T-helper 17 cell (primary cell): Measurements from ENCODE around the gene LPP. TPM values are rescaled to one million over a fixed set of nuclear protein-coding genes. Genes with fewer than 3 reads are reported as not detected.
A peak's percentile ranks its signal among the peaks of the same experiment; 100 is the strongest.

Source experiments
- ATAC-seq: fragments of 150-1000 bp; cut with Tn5 transposase; 2 replicates; pipeline ENCODE4 v1.10.0; 2021; ENCODE audit warnings: mild to moderate bottlenecking, moderate library complexity
- DNase-seq, 3 donors: peaks; one replicate each; pipeline versions ENCODE4 v3.0.0 to v3.0.0-alpha.2; 2020 to 2021
- H3K9me3 ChIP-seq: one replicate; pipeline ENCODE4 v1.7.0; 2013; ENCODE audit warnings: low read length, mild to moderate bottlenecking; ENCODE audit not compliant: control insufficient read depth, poor library complexity, severe bottlenecking
- H3K27ac Mint-ChIP-seq: one replicate; pipeline ENCODE4 v1.8.0; 2022; ENCODE audit warnings: mild to moderate bottlenecking, moderate library complexity, mixed read lengths
- H3K27me3 Mint-ChIP-seq: one replicate; pipeline ENCODE4 v1.8.0; 2022; ENCODE audit warnings: mixed read lengths
- H3K36me3 Mint-ChIP-seq: one replicate; pipeline ENCODE4 v1.8.0; 2022; ENCODE audit warnings: low read depth, mixed read lengths
- H3K4me1 Mint-ChIP-seq: one replicate; pipeline ENCODE4 v1.8.0; 2022; ENCODE audit warnings: mild to moderate bottlenecking, mixed read lengths
- H3K4me3 Mint-ChIP-seq: one replicate; pipeline ENCODE4 v1.8.0; 2022; ENCODE audit warnings: mild to moderate bottlenecking, moderate library complexity, mixed read lengths
- total RNA-seq, 4 donors: library from RNA in 2 of 4; stranded (reverse) in 2 of 4; gene quantifications; one replicate each; pipeline ENCODE4 v1.2.3 and lab custom pipeline; 2022 to 2026

The LPP gene
- total RNA-seq, 2 donors from 2014 or later: 81.0 to 94.2 TPM

- no peak for DNase-seq
- Mint-ChIP-seq H3K36me3 (no peaks in the 10 kb centered on the region), H3K27ac (no peak overlapping the region), H3K27me3 (no peaks in the 10 kb centered on the region), H3K4me1 (peaks cover 28% of the 10 kb centered on the region), H3K4me3 (no peak overlapping the region)
- ATAC-seq: no peak
- no peaks in the 10 kb centered on the region for H3K9me3 ChIP-seq
Observed at GRCh38 chr3:188720215-188720614, 566.3 kb downstream of the LPP start.

DNA sequence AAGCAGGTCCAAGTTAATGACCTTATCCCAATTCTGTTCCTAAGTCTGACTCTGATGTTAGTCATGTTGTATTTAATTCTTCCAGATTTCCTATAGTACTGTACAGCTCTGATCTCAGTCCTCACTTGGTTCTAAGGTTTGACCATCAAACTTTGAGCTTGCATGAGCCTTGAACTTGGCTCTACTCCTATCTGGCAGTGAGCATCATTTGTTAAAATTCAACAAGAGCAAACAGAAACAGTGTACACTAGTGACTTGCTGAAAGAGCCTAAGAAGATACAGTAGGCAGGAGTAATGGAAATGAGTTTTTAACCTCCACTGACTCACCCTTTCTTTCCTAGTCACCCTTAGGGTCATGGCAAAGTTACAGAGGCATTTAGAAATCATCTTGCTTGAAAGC, 566.7 kb downstream of the LPP start:
- Mint-ChIP-seq H3K36me3 (peaks cover 1% of the 10 kb centered on the region), H3K4me3 (no peak overlapping the region), H3K27me3 (no peaks in the 10 kb centered on the region), H3K27ac (no peak overlapping the region), H3K4me1 (peaks cover 29% of the 10 kb centered on the region)
- ATAC-seq (no peak), DNase-seq (no peak)
- H3K9me3 ChIP-seq: no peaks in the 10 kb centered on the region

DNA sequence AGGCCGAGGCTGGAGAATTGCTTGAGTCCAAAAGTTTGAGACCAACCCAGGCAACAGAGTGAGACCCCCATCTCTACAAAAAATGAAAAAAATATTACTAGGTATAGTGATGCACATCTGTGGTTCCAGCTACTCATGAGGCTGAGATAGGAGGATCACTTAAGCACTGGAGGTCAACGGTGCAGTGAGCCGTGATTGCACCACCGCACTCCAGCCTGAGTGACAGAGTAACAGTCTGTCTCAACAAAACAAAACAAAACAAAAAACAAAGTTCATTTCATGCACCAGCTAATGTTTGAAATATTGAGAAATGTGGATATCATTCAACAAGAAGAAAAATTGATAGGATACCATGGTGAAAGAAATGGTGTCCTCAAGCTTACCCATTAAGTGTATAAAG, 567.4 kb downstream of the LPP start:
- Mint-ChIP-seq H3K4me3 (no peak overlapping the region), H3K27ac (no peak overlapping the region), H3K4me1 (peaks cover 27% of the 10 kb centered on the region), H3K36me3 (peaks cover 2% of the 10 kb centered on the region), H3K27me3 (no peaks in the 10 kb centered on the region)
- ATAC-seq (no peak), DNase-seq (no peak)
- H3K9me3 ChIP-seq: no peaks in the 10 kb centered on the region

- Mint-ChIP-seq H3K27ac (peak overlapping the region; percentile 41), H3K36me3 (peaks cover 2% of the 10 kb centered on the region), H3K27me3 (no peaks in the 10 kb centered on the region), H3K4me3 (no peak overlapping the region), H3K4me1 (peaks cover 28% of the 10 kb centered on the region)
- H3K9me3 ChIP-seq: no peaks in the 10 kb centered on the region
- ATAC-seq (no peak), DNase-seq (no peak)
Observed at GRCh38 chr3:188721990-188722389, 568.0 kb downstream of the LPP start.

GRCh38 chr3:188722963-188723362, 569.0 kb downstream of the LPP start:
- no peaks in the 10 kb centered on the region for H3K9me3 ChIP-seq

GRCh38 chr3:188727052-188727451, 573.1 kb downstream of the LPP start:
- no peaks in the 10 kb centered on the region for H3K27me3 Mint-ChIP-seq
- peak overlapping the region; percentile 59 for H3K27ac Mint-ChIP-seq
- DNase-seq: no peak
- peaks cover 39% of the 10 kb centered on the region for H3K4me1 Mint-ChIP-seq
- H3K9me3 ChIP-seq: no peaks in the 10 kb centered on the region
- no peak overlapping the region for H3K4me3 Mint-ChIP-seq
- no peak for ATAC-seq
- H3K36me3 Mint-ChIP-seq: peaks cover 5% of the 10 kb centered on the region

More at GRCh38 chr3:188722963-188723362, 569.0 kb downstream of the LPP start:
- Mint-ChIP-seq H3K36me3 (peaks cover 2% of the 10 kb centered on the region), H3K4me1 (peaks cover 28% of the 10 kb centered on the region), H3K4me3 (peak overlapping the region; percentile 5), H3K27ac (peak overlapping the region; percentile 41), H3K27me3 (no peaks in the 10 kb centered on the region)
- DNase-seq (no peak), ATAC-seq (peak; percentile 35)

DNA sequence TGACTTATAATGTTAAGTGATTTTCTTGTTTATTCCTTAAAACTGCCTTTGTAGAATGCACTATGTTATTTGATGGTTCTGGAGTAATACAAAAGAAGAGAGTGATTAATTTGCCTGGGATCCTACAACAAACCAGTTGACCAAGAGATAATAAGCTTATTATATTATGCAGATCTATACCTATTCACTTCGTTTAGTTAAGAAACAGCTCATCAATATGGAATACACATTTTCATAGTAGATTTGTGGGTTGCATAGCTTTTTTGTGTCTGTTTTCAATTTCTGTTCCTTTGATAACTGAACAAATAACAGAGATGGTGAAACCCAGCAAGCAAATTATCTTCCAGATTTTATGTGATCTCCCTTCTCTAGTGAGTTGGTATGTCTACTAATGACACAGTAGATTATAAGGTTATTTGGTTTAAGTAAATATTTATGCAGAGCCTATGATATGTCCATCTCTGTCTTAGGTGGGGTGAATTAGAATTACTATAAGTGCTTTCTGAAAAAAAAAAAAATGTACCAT, 574.5 kb downstream of the LPP start:
- H3K27ac Mint-ChIP-seq: no peak overlapping the region

GRCh38 chr3:188729422-188729821, 575.5 kb downstream of the LPP start:
- no peaks in the 10 kb centered on the region for H3K9me3 ChIP-seq
- Mint-ChIP-seq H3K4me3 (peak overlapping the region; percentile 9), H3K27ac (no peak overlapping the region), H3K36me3 (peaks cover 5% of the 10 kb centered on the region), H3K27me3 (no peaks in the 10 kb centered on the region), H3K4me1 (peaks cover 29% of the 10 kb centered on the region)
- ATAC-seq (no peak), DNase-seq (no peak)

More for the DNA sequence above, 574.5 kb downstream of the LPP start:
- Mint-ChIP-seq H3K36me3 (peaks cover 5% of the 10 kb centered on the region), H3K27me3 (no peaks in the 10 kb centered on the region), H3K4me3 (no peak overlapping the region), H3K4me1 (peaks cover 29% of the 10 kb centered on the region)
- DNase-seq (no peak), ATAC-seq (no peak)
- no peaks in the 10 kb centered on the region for H3K9me3 ChIP-seq

DNA sequence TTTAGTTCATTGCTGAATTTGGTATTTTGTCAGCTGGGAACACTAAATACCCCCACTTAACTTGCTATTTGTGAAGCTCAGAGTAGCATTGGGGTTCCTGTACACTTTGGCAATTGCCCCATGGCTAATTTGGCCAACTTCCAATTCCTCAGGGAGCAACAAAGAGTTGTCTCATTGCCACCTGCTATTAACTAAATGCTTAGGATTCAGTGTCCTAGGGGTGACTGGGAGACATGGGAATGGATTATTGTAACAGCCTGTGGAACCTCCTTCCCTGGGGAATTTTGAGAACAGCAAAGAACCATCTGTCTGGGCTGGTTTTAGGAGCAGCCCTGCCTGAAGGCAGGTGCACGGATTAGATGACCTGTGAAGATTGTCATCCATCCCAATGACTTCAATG, 580.4 kb downstream of the LPP start:
- ATAC-seq (no peak), DNase-seq (no peak)
- H3K27me3 Mint-ChIP-seq: no peaks in the 10 kb centered on the region
- H3K4me1 Mint-ChIP-seq: peaks cover 7% of the 10 kb centered on the region
- H3K4me3 Mint-ChIP-seq: no peak overlapping the region
- peaks cover 3% of the 10 kb centered on the region for H3K36me3 Mint-ChIP-seq
- no peaks in the 10 kb centered on the region for H3K9me3 ChIP-seq
- H3K27ac Mint-ChIP-seq: no peak overlapping the region

DNA sequence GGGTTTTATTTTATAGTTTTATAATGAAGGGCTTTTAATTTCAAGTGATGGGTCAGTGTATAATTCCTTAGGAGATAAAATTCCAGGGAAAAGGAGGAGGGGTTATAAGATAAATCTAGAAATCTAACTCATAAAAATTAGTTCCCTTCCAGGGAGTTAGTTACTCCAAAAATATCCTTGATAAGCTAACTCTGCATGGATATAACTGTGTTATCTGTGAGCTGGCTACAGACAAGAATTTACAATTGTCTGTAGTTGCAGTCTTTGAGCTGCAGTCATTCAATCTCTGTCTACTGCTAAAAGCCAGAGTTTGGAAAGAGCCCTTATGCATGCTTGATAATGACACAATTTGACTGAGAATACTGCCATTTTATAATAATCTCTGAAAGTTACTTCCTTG, 585.6 kb downstream of the LPP start:
- no peak for ATAC-seq
- DNase-seq: no peak
- H3K36me3 Mint-ChIP-seq: no peaks in the 10 kb centered on the region
- no peak overlapping the region for H3K27ac Mint-ChIP-seq
- no peaks in the 10 kb centered on the region for H3K9me3 ChIP-seq
- H3K4me3 Mint-ChIP-seq: no peak overlapping the region
- peaks cover under 1% of the 10 kb centered on the region for H3K4me1 Mint-ChIP-seq
- H3K27me3 Mint-ChIP-seq: no peaks in the 10 kb centered on the region

DNA sequence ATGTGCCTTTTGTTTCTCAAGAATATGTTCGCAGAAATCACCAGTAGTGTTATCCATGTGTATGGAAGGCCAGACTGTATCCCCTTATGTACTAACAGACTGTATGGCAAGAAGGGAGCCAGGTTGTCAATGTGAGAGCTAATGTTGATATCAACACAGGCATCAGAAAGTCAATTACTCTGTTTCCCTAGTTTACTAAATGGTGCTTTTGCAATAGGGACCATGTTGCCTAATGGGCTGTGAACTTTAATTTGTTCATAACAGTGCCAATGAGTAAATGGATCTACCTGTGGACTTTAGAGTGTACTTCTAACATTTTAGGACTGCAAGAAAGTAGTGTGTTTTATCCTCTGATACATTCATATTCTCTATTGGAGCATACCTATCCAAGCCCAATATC, 586.1 kb downstream of the LPP start:
- no peak overlapping the region for H3K27ac Mint-ChIP-seq
- no peak overlapping the region for H3K4me3 Mint-ChIP-seq
- no peaks in the 10 kb centered on the region for H3K27me3 Mint-ChIP-seq
- H3K9me3 ChIP-seq: no peaks in the 10 kb centered on the region
- no peak for DNase-seq
- H3K36me3 Mint-ChIP-seq: no peaks in the 10 kb centered on the region
- no peak for ATAC-seq
- peaks cover 4% of the 10 kb centered on the region for H3K4me1 Mint-ChIP-seq

- no peak overlapping the region for H3K27ac Mint-ChIP-seq
- DNase-seq: no peak
- H3K9me3 ChIP-seq: no peaks in the 10 kb centered on the region
- no peaks in the 10 kb centered on the region for H3K36me3 Mint-ChIP-seq
- peaks cover 6% of the 10 kb centered on the region for H3K4me1 Mint-ChIP-seq
- H3K27me3 Mint-ChIP-seq: no peaks in the 10 kb centered on the region
- no peak for ATAC-seq
- no peak overlapping the region for H3K4me3 Mint-ChIP-seq
Observed at GRCh38 chr3:188742755-188743550, 589.0 kb downstream of the LPP start.

GRCh38 chr3:188744166-188744565, 590.2 kb downstream of the LPP start:
- DNase-seq: no peak
- no peaks in the 10 kb centered on the region for H3K36me3 Mint-ChIP-seq
- no peak for ATAC-seq
- H3K4me1 Mint-ChIP-seq: peaks cover 6% of the 10 kb centered on the region
- H3K4me3 Mint-ChIP-seq: no peak overlapping the region
- no peaks in the 10 kb centered on the region for H3K27me3 Mint-ChIP-seq
- no peaks in the 10 kb centered on the region for H3K9me3 ChIP-seq
- no peak overlapping the region for H3K27ac Mint-ChIP-seq

DNA sequence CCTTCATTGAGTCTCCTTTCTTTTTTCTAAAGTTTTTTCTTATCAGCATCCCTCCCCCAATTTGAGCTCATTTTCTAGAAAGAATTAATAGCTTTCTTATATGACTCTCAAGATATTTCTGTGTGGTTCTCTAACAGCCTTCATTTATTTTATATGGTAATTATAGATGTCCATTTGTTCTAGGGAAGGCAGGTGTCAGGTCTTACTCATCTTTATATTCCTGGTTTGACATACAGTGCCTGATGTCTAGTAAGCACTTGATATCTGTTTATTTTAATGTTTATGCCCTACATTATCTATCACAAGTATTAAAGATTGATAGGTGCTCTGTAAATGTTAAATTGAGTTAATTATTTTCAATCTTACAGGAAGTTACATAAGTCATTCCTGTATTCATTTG, 591.1 kb downstream of the LPP start:
- H3K4me1 Mint-ChIP-seq: peaks cover 6% of the 10 kb centered on the region
- ATAC-seq: no peak
- H3K4me3 Mint-ChIP-seq: no peak overlapping the region
- no peak for DNase-seq
- no peaks in the 10 kb centered on the region for H3K36me3 Mint-ChIP-seq
- no peaks in the 10 kb centered on the region for H3K27me3 Mint-ChIP-seq
- no peak overlapping the region for H3K27ac Mint-ChIP-seq
- no peaks in the 10 kb centered on the region for H3K9me3 ChIP-seq
